ENCODE data around the gene TMEM9B. TPM values are rescaled to one million over a fixed set of nuclear protein-coding genes. Genes with fewer than 3 reads are reported as not detected.

TMEM9B gene
- total RNA-seq, 6 experiments from 2014 or later = 15.5 to 33.6 (median 19.8) TPM

GRCh38 chr11:9008011-9008550 lies 43.8 kb upstream of the TMEM9B start:
- peaks cover 0 to 14% (median 6%) of the 10 kb centered on the region in 4 donors for H3K4me1 ChIP-seq
- no peak overlapping the region for H3K4me3 ChIP-seq
- H3K9me3 ChIP-seq = no peaks in the 10 kb centered on the region
- no peak for ATAC-seq
- 49% methylated on average over 3 of the region's 3 CpGs for WGBS (ENCODE audit: insufficient coverage, low coverage, low lambda C conversion rate, missing lambda C conversion rate)
- intact Hi-C loops (cut with DNase I) = no loop called here
- H3K27me3 ChIP-seq = peaks cover 0 to 14% of the 10 kb centered on the region in 2 donors
- H3K27ac ChIP-seq = no peak overlapping the region
- no peaks in the 10 kb centered on the region for H3K36me3 ChIP-seq
- no peak for DNase-seq
- TF ChIP-seq POLR2A (IDR thresholded peaks at IDR 0.05) = no peak
- TF ChIP-seq, protein P1, sequence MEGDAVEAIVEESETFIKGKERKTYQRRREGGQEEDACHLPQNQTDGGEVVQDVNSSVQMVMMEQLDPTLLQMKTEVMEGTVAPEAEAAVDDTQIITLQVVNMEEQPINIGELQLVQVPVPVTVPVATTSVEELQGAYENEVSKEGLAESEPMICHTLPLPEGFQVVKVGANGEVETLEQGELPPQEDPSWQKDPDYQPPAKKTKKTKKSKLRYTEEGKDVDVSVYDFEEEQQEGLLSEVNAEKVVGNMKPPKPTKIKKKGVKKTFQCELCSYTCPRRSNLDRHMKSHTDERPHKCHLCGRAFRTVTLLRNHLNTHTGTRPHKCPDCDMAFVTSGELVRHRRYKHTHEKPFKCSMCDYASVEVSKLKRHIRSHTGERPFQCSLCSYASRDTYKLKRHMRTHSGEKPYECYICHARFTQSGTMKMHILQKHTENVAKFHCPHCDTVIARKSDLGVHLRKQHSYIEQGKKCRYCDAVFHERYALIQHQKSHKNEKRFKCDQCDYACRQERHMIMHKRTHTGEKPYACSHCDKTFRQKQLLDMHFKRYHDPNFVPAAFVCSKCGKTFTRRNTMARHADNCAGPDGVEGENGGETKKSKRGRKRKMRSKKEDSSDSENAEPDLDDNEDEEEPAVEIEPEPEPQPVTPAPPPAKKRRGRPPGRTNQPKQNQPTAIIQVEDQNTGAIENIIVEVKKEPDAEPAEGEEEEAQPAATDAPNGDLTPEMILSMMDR (IDR thresholded peaks at IDR 0.05) = no peak

GRCh38 chr11:9005087-9005486 lies 40.8 kb upstream of the TMEM9B start:
- H3K27ac ChIP-seq = no peak overlapping the region
- intact Hi-C loops (cut with DNase I) = no loop called here
- peaks cover 0 to 14% (median 6%) of the 10 kb centered on the region in 4 donors for H3K4me1 ChIP-seq
- peaks cover 0 to 28% of the 10 kb centered on the region in 2 donors for H3K27me3 ChIP-seq
- H3K36me3 ChIP-seq = no peaks in the 10 kb centered on the region
- no peak overlapping the region for H3K4me3 ChIP-seq
- ATAC-seq = no peak
- 77% methylated on average over 4 of the region's 4 CpGs for WGBS (ENCODE audit: insufficient coverage, low coverage, low lambda C conversion rate, missing lambda C conversion rate)
- TF ChIP-seq POLR2A (IDR thresholded peaks at IDR 0.05) = no peak
- TF ChIP-seq, protein P1 (IDR thresholded peaks at IDR 0.05) = no peak
- no peak for DNase-seq
- no peaks in the 10 kb centered on the region for H3K9me3 ChIP-seq

GRCh38 chr11:9004183-9004926 lies 40.1 kb upstream of the TMEM9B start:
- DNase-seq = no peak
- TF ChIP-seq POLR2A (IDR thresholded peaks at IDR 0.05) = no peak
- TF ChIP-seq, protein P1 (IDR thresholded peaks at IDR 0.05) = no peak
- no peak overlapping the region for H3K27ac ChIP-seq
- peaks cover 0 to 14% (median 6%) of the 10 kb centered on the region in 4 donors for H3K4me1 ChIP-seq
- peaks cover 0 to 28% of the 10 kb centered on the region in 2 donors for H3K27me3 ChIP-seq
- no peaks in the 10 kb centered on the region for H3K36me3 ChIP-seq
- 28% methylated on average over 11 of the region's 69 CpGs for WGBS (ENCODE audit: insufficient coverage, low coverage, low lambda C conversion rate, missing lambda C conversion rate)
- intact Hi-C loops (cut with DNase I) = no loop called here
- peak overlapping the region; percentile 7 to 48 (median 16) for H3K4me3 ChIP-seq
- peak in 2 of 4 donors; percentile 12 to 13 for ATAC-seq
- no peaks in the 10 kb centered on the region for H3K9me3 ChIP-seq

DNA sequence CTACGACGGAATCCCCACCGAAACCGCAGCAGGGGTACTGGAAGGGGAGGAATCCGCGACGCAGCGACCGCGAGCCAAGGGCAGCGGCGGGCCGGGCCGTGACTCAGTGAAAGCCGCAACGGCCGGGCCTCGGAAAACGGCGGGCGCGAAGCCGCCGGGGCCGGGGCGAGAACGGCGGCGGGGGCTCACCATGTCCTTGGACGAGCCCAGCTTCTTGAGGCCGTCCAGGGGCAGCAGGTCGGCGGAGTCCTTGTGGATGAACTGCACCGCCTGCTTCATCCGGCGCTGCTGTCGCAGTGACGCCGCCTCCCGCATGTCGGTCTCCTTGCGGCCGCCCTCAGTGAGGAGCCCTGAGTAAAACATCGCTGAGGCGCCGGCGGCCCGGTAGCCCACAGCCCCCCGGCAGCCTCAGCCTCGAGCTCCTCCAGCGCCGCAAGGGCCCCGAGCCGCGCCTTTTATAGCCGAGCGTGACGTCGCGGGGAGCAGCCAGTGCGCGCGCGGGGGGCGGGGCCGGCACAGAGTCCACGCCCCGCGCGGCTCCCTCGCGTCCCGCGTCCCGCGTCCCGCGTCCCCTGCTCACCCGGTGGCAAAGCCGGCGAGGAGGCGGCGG lies 39.4 kb upstream of the TMEM9B start, which contains the start of gene NRIP3:
Gene NRIP3 (minus strand): TSS at position 429 of the 610 bp plus-strand sequence. CDS start 66 bp downstream, at position 363.
- peak within 1 kb of the TSS; percentile 7 to 48 (median 16) for H3K4me3 ChIP-seq
- DNase-seq (peak; percentile 58 to 67 (median 65)), ATAC-seq (peak; percentile 63 to 82 (median 75))
- H3K36me3 ChIP-seq = no peaks in the 10 kb centered on the region
- no peak within 1 kb of the TSS for H3K27ac ChIP-seq
- WGBS (ENCODE audit: insufficient coverage, low coverage, low lambda C conversion rate, missing lambda C conversion rate) = 3% methylated on average over 8 of the region's 83 CpGs
- TF ChIP-seq, protein P1 (IDR thresholded peaks at IDR 0.05) = no peak
- TF ChIP-seq POLR2A (IDR thresholded peaks at IDR 0.05) = no peak
- peaks cover 0 to 14% (median 6%) of the 10 kb centered on the region in 4 donors for H3K4me1 ChIP-seq
- peaks cover 0 to 28% of the 10 kb centered on the region in 2 donors for H3K27me3 ChIP-seq
- no peaks in the 10 kb centered on the region for H3K9me3 ChIP-seq
- intact Hi-C loops (cut with DNase I) = no loop called here

Measured in right lobe of liver (tissue), 6 donors.